Fibroblast of skin of right quadriceps (primary cell): ENCODE measurements around the gene NUDT7.
A peak's percentile ranks its signal among the peaks of the same experiment; 100 is the strongest.

Source experiments
- DNase-seq: peaks from one replicate; pipeline ENCODE4 v3.0.0-alpha.2; 2013

NUDT7 gene

DNA sequence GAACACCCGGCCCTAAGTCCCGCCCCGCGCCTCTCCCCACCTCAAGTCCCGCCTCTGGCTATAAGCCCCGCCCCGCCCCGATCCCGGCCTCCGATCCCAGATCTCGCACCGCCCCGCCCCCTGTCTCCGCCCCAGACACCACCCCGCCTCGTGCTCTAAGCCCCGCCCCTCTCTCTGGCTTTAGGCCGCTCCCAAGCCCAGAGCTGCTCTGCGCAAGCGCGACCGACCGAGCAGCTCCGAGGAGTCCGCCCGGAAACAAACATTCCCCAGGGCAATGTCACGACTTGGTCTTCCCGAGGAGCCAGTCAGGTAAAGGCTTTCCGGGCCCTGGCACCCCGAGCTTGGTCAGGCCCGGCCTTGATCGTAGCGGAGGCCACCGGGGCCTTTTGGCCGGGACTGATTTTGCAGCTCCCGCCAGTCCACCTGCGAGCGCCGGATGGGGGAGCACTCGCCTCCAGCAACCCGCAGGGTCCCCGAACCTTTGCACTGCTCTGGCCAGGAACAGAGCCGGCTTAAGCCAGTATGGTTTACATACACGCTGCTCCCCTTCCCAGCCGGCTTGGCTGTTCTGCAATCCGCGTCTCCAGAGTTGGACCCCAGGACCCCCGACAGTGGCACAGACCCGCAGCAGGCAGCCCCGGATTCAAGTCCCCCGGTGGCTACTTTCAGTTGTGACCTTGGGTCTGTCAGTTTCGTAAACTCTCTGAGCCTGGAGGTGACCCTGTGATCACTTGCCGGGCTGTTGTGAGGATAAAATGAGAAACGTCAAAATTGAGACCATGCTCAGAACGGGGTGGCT, at the start of gene NUDT7:
Gene NUDT7, plus strand, starts transcription at position 206 of the 799 bp plus-strand sequence. Its CDS starts 69 bp downstream, at position 275.
- DNase-seq: peak; percentile 95

DNA sequence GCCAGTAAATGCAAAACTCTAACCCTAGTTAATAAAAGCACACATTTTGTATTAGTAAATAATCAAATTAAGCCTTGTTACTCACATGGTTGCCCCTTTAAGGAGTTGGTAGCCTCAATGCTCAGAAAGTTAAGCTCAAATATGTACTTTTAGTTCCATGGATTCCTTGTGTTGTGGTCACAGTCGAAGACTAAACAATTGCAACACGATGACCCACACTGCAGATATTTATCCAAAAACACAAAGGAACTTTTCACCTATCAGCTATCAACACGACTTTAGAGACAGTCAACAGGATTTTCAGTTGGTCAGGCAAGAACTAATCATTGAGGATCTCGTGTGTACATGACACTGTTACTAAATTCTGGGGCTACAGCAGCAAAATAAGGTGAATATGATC, 47.4 kb upstream of the NUDT7 start:
- DNase-seq: peak; percentile 27

GRCh38 chr16:77675464-77676324, 46.6 kb upstream of the NUDT7 start:
- DNase-seq: peak; percentile 70

DNA sequence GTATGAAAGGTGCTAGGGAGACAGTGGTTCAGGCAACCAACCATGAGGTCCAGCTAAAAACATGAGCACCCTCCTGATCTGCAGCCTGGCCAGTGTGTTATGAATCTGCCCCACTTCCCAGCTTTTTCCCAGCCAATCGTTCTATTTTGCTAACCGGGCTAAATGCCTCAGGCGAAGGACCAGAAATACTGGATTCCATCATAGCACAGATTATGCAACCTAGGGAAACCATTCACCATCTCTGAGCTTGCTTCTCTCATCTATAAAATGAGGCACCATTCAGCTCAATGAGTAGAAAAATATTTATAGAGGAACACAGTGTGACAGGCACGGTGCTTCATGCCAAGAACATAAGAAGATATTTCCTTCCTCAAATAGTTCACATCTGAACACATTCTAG, 45.2 kb upstream of the NUDT7 start:
- no peak for DNase-seq

GRCh38 chr16:77679391-77679790, 42.9 kb upstream of the NUDT7 start:
- DNase-seq: no peak

DNA sequence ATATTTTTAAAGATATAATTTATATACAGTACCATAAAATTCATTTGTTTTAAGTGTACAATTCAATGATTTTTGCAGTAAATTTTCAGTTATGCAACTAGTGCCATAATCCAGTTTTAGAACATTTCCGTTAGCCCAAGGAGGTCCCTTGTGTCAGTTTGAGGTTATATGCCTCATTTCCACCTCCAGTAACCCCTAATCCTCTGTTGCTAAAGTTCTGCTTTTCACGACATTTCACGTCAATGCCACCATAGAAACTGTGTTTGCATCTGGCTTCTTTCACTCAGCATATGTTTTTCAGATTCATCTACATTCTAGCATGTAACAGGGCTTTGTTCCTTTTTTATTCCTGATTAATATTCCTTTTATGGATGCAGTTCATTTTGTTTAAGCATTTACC, 42.4 kb upstream of the NUDT7 start:
- peak; percentile 34 for DNase-seq

DNA sequence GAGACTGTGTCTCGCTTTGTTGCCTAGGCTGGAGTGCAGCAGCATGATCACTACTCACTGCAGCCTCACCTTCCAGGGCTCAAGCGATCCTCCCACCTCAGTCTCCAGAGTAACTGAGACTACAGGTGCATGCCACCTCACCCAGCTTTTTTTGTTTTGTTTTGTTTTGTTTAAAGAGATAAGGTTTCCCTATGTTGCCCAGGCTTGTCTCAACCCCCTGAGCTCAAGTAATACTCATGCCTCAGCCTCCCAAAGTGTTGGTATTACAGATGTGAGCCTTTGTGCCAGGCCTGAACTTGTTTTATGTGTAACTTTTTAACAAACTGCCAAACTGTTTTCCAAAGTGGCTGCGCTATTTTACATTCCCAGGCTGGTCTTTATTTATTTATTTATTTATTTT, 41.8 kb upstream of the NUDT7 start:
- DNase-seq: no peak

DNA sequence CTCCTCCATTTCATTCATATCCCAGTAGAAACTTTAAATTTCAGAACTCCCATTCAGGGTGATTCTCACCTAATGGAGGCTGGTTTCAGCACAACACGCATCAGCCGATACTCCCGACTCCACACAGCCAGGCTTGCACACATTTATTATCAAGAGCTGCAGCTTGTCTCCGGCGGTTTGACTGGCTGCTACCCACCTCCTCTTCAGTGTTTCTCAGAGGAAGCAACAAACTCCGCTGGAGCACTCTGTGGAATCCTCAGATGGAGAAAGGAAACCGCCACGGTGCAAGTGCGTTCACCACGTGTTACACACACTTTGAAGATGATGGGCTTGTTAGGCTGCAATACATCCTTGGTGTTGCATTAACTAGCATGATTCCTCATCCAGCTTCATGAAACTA, 39.7 kb upstream of the NUDT7 start:
- no peak for DNase-seq

DNA sequence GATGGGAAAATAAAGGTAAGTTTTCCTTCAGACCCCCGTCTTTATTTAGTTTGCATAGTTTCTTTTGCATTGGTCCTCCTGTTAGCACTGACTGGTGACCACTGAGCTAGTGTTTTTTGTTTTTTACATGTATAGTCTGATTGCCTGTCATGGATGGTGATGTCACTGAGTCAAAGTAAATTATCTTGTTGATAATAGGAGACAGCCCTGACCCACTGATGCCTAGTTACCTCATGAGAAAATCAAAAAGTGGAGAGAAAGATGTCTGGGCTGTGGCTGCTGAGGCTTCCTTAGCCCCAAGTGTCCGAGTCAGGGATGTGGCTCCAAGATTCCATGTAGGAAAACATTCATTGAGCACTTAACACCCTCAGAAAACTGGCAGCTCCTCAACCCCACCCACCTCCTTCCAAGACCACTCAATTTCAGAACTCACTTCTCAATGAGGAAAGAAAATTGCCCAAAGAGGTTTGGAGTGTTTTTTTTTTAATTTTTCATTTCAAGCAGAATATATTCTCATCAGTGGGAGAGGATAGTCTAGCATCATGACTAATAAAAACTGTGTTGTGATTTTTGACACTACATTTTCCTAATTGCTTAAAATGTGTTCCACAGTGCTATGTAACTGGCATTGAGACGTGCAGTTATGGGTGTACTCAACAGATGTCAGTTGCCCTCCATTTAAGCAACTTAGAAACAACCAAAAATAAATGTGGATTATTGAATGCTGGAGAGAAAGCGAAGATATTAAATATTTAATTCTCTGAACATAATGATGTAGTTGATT, 38.7 kb upstream of the NUDT7 start:
- no peak for DNase-seq

- DNase-seq: no peak
Measured at GRCh38 chr16:77684181-77684526, 38.2 kb upstream of the NUDT7 start.

DNA sequence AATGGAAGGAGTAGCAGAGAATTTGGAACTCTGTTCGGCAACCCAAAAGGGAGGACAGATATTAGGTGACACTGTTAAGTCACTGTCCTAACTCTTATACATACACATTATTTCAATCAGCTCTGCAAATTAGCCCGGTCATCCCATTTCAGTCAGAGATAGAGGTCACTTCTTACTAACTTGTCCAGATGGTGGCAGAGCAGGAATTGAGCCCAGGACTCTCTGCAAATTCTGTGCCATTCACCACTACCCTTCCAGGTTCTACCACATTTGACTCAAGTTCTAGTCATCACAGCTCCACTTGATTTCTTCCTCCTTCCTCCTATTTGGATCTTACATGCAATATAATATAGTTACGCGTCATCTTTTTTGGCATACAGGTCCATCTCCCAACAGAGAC, 35.9 kb upstream of the NUDT7 start:
- DNase-seq: no peak

GRCh38 chr16:77689971-77690370, 32.3 kb upstream of the NUDT7 start:
- DNase-seq: no peak

- DNase-seq: no peak
Measured at GRCh38 chr16:77690416-77690815, 31.9 kb upstream of the NUDT7 start.

GRCh38 chr16:77692612-77693011, 29.7 kb upstream of the NUDT7 start:
- no peak for DNase-seq

DNA sequence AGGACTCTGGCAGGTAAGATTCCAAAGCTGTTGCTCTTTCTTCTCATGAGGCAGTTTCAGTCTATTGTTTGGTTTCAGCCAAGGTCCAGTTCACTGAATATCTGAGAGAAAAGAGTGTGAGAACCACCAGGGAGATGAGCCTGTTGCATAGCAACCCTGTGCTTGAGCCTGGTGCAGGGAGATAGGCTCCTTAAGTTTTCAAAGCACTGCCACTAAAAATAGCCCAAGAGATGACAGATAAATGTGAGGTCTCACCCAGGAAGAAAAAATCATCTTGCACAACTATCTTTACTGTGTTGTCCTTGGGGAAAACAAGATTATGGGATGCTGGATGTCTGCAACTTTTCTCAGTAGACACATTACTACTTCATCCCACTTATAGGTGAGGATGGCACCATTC, 26.2 kb upstream of the NUDT7 start:
- no peak for DNase-seq

GRCh38 chr16:77700846-77701245, 21.5 kb upstream of the NUDT7 start:
- no peak for DNase-seq

DNA sequence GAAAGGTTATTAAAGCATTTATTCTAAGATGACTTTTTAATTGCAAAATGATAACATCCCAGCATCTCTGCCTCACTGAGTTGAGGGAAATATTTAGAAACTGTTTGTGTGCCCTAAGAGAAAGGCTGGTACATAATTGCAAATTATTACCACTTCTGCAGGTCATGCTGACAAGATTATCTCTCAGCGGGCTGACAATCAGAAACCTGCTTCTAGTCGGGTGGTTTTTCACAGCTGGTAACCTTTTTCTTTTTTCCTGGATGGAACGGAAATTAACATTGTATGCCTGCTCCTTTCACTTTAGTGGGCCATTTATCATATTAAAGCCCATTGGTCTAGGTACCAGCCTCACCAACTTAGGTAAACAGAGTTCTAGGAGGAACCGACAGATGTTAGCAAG, 17.0 kb upstream of the NUDT7 start:
- DNase-seq: no peak

DNA sequence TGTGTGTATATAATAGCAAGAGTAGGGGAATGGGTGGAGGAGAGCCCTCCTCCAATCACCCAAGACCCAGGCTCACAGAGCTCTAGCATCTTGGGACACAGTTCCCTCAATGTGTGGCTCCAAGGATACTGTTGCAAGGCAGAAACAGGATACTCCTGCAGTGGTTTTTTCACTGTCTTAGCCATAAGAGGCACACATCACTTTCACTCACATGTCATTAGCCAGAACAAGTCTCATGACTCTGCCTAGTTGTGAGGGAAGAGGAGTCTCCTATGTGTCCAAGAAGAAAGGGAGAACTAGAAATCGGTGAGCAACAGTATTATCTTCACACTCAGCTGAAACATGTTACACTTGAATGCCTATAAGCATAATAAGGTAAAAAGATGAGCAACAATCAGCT, 11.1 kb upstream of the NUDT7 start:
- no peak for DNase-seq

DNA sequence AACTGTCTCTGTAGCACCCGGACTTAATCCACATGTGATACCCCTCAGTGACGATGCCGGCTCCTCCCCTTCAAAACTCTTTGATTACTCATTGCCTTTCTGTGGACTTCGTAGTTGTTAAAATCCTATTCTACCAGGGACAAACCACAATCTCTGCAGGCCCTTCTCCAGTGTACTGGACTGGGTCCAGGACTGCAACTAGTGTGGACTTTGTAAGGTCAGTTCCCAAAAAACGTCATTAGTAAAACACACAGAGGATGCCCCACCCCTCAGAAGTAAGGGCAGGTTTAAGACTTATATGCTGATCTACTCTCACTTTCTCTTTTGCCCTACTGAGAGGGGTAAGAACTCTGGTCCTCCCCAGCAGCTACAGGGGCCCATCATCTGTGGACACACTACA, 10.5 kb upstream of the NUDT7 start:
- peak; percentile 23 for DNase-seq

DNA sequence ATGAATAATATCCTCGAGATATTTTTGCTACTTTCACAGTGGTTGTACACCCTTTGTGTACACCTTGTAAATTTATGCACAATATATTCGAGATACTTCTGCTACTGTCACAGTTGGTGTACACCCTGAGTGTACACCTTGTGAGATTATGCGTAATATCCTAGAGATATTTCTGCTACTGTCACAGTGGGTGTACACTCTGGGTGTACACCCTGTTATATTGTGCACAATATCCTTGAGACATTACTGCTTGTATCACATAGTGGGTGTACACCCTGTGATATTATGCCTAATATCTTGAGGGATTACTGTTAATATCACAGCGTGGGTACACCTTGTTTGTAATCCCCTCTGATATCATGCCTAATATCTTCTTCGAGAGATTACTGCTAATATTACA, 7.2 kb upstream of the NUDT7 start:
- no peak for DNase-seq

GRCh38 chr16:77721752-77722308, 484 bp upstream of the NUDT7 start:
- no peak for DNase-seq

DNA sequence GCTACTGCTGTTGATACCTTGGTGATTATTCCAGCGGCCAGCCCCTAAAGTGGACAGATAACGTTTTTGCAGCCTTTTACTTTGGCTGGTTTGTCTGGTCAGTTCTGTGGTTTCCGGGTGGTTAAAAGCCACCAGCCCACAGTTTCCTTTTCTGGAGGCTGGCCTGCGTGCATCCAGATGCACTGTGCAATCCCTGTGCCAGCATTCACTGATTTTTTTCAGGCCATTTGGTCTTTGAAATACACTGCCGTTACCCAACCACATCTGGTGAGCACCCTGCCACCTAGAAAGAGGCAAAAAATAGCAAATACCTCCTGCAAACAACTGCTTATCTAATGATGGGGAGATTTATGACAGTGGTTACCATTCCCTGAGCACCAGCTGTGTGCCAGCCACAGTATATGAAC, 797 bp downstream of the NUDT7 start:
- DNase-seq: peak; percentile 27

- no peak for DNase-seq
Measured at GRCh38 chr16:77724174-77724573, 1.9 kb downstream of the NUDT7 start.
